OCI-LY3 (cell line): ENCODE results near the gene DOK7.

Source experiments
- EZH2phosphoT487 ChIP-seq: fragments of 200-600 bp; shearing (Covaris generic); IDR thresholded peaks from 2 replicates; pipeline ENCODE4 v1.6.1; 2018; ENCODE audit warnings: antibody characterized with exemption, mixed run types, low read depth
- TF ChIP-seq, protein P1 (sequence below): fragments of 200-600, 300-600 bp; sonication (generic); IDR thresholded peaks from 2 replicates; pipeline ENCODE4 v1.5.1; 2014; ENCODE audit warnings: antibody characterized with exemption, low read length, low read depth

DNA sequence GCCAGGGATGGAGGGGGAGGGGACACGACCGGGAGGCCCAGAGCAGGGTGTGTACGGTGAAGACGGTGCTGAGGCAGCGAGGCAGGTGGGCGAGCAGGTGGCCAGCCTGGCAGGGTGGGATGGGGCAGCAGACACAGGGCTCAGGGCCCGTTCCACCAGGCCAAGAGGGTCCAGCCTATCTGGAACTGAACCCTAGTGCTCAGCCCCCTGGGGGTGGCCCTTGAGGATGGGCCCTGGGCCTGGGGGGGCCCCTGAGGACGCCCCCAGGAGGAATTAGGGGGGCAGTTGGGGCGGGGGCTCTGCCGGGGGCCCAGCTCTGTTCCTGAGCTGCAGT is 24.3 kb upstream of the DOK7 start:
- TF ChIP-seq, protein P1, sequence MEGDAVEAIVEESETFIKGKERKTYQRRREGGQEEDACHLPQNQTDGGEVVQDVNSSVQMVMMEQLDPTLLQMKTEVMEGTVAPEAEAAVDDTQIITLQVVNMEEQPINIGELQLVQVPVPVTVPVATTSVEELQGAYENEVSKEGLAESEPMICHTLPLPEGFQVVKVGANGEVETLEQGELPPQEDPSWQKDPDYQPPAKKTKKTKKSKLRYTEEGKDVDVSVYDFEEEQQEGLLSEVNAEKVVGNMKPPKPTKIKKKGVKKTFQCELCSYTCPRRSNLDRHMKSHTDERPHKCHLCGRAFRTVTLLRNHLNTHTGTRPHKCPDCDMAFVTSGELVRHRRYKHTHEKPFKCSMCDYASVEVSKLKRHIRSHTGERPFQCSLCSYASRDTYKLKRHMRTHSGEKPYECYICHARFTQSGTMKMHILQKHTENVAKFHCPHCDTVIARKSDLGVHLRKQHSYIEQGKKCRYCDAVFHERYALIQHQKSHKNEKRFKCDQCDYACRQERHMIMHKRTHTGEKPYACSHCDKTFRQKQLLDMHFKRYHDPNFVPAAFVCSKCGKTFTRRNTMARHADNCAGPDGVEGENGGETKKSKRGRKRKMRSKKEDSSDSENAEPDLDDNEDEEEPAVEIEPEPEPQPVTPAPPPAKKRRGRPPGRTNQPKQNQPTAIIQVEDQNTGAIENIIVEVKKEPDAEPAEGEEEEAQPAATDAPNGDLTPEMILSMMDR, result no peak
- TF ChIP-seq EZH2phosphoT487, result no peak
